ENCODE measurements around the gene CSNK2A1. TPM values are rescaled to one million over a fixed set of nuclear protein-coding genes. Genes with fewer than 3 reads are reported as not detected.

The CSNK2A1 gene
- total and polyA plus RNA-seq, 2 of the 8 experiments (the other 6 are each of a cell fraction or from before 2014, with no cell fraction given), result 117 to 260 TPM

GRCh38 chr20:577167-577791 is 33.7 kb upstream of the CSNK2A1 start:
- no peak overlapping the region for H3K27ac ChIP-seq (ENCODE audit: low read depth, low read length)
- POLR2A ChIA-PET (ENCODE audit: partially characterized antibody), result interaction anchor here (1.0 to 2.0 kb wide), 2 partner anchors 33 to 35 kb away, joined by 4 to 6 read pairs; partner anchors contain the start of gene TCF15
- no peak overlapping the region for H4K5ac ChIP-seq (ENCODE audit: insufficient read length, low read depth, low read length)
- FAIRE-seq (peak; percentile 24), DNase-seq (ENCODE audit: low read depth in 1 of 2, low spot score in 2 of 2) (no peak)
- H3K23ac ChIP-seq (ENCODE audit: insufficient read length), result no peak overlapping the region
- H4K8ac ChIP-seq (ENCODE audit: extremely low read depth, insufficient read depth, low read length), result no peak overlapping the region
- no peak overlapping the region for H3K4me2 ChIP-seq (ENCODE audit: insufficient read depth in 1 of 2, low read depth in 2 of 2, low read length in 2 of 2)
- peaks cover 8 to 28% (median 14%) of the 10 kb centered on the region in 4 experiments for H3K4me1 ChIP-seq (replicated peaks in 1 of 4; ENCODE audit: control insufficient read depth in 3 of 4, insufficient read depth in 4 of 4, low read length in 3 of 4)
- H4K20me1 ChIP-seq (replicated peaks in 1 of 2; ENCODE audit: control insufficient read depth in 1 of 2, insufficient read depth in 2 of 2, low read length in 2 of 2), result no peaks in the 10 kb centered on the region
- no peak overlapping the region for H4K91ac ChIP-seq (replicated peaks; ENCODE audit: insufficient read length, low read length)
- H3K14ac ChIP-seq (ENCODE audit: insufficient read length), result no peak overlapping the region
- H3K27me3 ChIP-seq (replicated peaks in 1 of 4; ENCODE audit: control insufficient read depth in 3 of 4, extremely low read depth in 1 of 4, insufficient read depth in 3 of 4, low read length in 3 of 4), result peaks cover 0 to 11% (median 3%) of the 10 kb centered on the region in 4 experiments; a peak in 5 of 7 replicates
- no peak overlapping the region for H3K56ac ChIP-seq (replicated peaks; ENCODE audit: insufficient read length, low read depth, low read length)
- no peak overlapping the region for H2BK5ac ChIP-seq (ENCODE audit: low read depth, low read length)
- H3K9me3 ChIP-seq (ENCODE audit: insufficient read depth in 2 of 2, low read depth in 1 of 2, low read length in 1 of 2), result no peaks in the 10 kb centered on the region
- H3K23me2 ChIP-seq (ENCODE audit: low read depth, low read length), result peaks cover 4% of the 10 kb centered on the region; the same call in 1 of the 2 replicates
- no peaks in the 10 kb centered on the region for H3K79me2 ChIP-seq (ENCODE audit: control insufficient read depth in 1 of 2, insufficient read depth in 2 of 2, low read length in 2 of 2)
- H3K9ac ChIP-seq (replicated peaks in 1 of 4; ENCODE audit: extremely low read depth in 1 of 4, low read depth in 3 of 4, low read length in 3 of 4), result no peak overlapping the region
- H3K4ac ChIP-seq (replicated peaks; ENCODE audit: insufficient read length, low read depth, low read length), result no peak overlapping the region
- H2AFZ ChIP-seq (ENCODE audit: low read length), result peak overlapping the region; percentile 76
- CTCF ChIA-PET (ENCODE audit: partially characterized antibody), result interaction anchor here (0.6 to 8.8 kb wide), 27 partner anchors 9 to 215 kb away, joined by 3 to 73 read pairs (median 5); partner anchors contain the start of gene CSNK2A1
- no peak overlapping the region for H3K4me3 ChIP-seq (ENCODE audit: extremely low read depth in 1 of 4, insufficient read depth in 2 of 4, low read depth in 3 of 4, low read length in 4 of 4)
- no peaks in the 10 kb centered on the region for H3K79me1 ChIP-seq (ENCODE audit: low read depth, low read length)
- no peaks in the 10 kb centered on the region for H3K36me3 ChIP-seq (ENCODE audit: control insufficient read depth in 2 of 4, insufficient read depth in 4 of 4, low read length in 3 of 4)
- WGBS, 2 experiments (ENCODE audit: extremely low coverage in 1 of 2, insufficient coverage in 1 of 2, insufficient read length in 1 of 2, insufficient replicate concordance in 2 of 2, low coverage in 1 of 2, low lambda C conversion rate in 2 of 2, missing lambda C conversion rate in 1 of 2), result 71% methylated on average over 12 of the region's 12 CpGs; no CpG with 5 or more reads in 1 of the 2 experiments
- H2BK120ac ChIP-seq (replicated peaks; ENCODE audit: low read depth, low read length), result no peak overlapping the region
- H2BK12ac ChIP-seq (ENCODE audit: low read depth, low read length), result peak overlapping the region; percentile 7; the same call in 1 of the 2 replicates
- 0 out of 2 replicates have a peak overlapping the region, but pooled peaks have one; percentile 15 for H2BK20ac ChIP-seq (ENCODE audit: low read length)
- peak overlapping the region; percentile 17; the same call in 1 of the 2 replicates for H3K18ac ChIP-seq (ENCODE audit: extremely low read depth, low read length)
- H2BK15ac ChIP-seq (ENCODE audit: low read length), result peak overlapping the region; percentile 96; the same call in 1 of the 2 replicates
- 0 out of 2 replicates have a peak overlapping the region, but pooled peaks have one; percentile 20 for H2AK5ac ChIP-seq (ENCODE audit: low read depth, low read length)
- TF ChIP-seq CTCF (IDR thresholded peaks at IDR 0.05; ENCODE audit: control extremely low read depth in 1 of 3, insufficient read depth in 1 of 3, low read depth in 1 of 3, low read length in 3 of 3), result peak; percentile 33 to 74 (median 40); a peak in 3 of 4 replicates
- no peak for TF ChIP-seq BCL11A (IDR thresholded peaks at IDR 0.05; ENCODE audit: low read depth in 2 of 2, low read length in 2 of 2)
- TF ChIP-seq NRF1 (IDR thresholded peaks at IDR 0.05; ENCODE audit: low read depth, low read length), result no peak
- no peak for TF ChIP-seq CHD1 (IDR thresholded peaks at IDR 0.05; ENCODE audit: low read depth, low read length)
- TF ChIP-seq RFX5 (IDR thresholded peaks at IDR 0.05; ENCODE audit: borderline replicate concordance, low read depth, low read length), result no peak
- TF ChIP-seq EGR1 (IDR thresholded peaks at IDR 0.05; ENCODE audit: borderline replicate concordance, low read depth, low read length), result no peak
- TF ChIP-seq RNF2 (IDR thresholded peaks at IDR 0.05; ENCODE audit: borderline replicate concordance, low read depth, low read length, missing control alignments, poor library complexity, severe bottlenecking), result no peak
- TF ChIP-seq YY1 (IDR thresholded peaks at IDR 0.05; ENCODE audit: low read depth, low read length), result peak; percentile 80
- no peak for TF ChIP-seq KDM4A (IDR thresholded peaks at IDR 0.05; ENCODE audit: low read depth, low read length, severe bottlenecking)

All from H1 (cell line).